K562 (cell line): ENCODE measurements around the gene PHTF2. TPM values are rescaled to one million over a fixed set of nuclear protein-coding genes. Genes with fewer than 3 reads are reported as not detected.
A peak's percentile ranks its signal among the peaks of the same experiment; 100 is the strongest.

Experiments used
- BCOR ChIP-seq: fragments of 450-650 bp; IDR thresholded peaks from 2 replicates; pipeline ENCODE4 v1.6.1; 2016
- CBFB ChIP-seq: sonication (generic); formaldehyde crosslinking; IDR thresholded peaks from 2 replicates; pipeline ENCODE4 v1.4.0; 2020; ENCODE audit warnings: mild to moderate bottlenecking, missing genetic modification reagents
- CXXC5 ChIP-seq: fragments of 250-450 bp; sonication (Bioruptor Pico); IDR thresholded peaks from 2 replicates; pipeline ENCODE4 v1.8.0; 2022; ENCODE audit warnings: inconsistent platforms, mild to moderate bottlenecking, moderate library complexity
- DPF2 ChIP-seq: fragments of 450-650 bp; IDR thresholded peaks from 2 replicates; pipeline ENCODE4 v1.6.1; 2016
- ETS2 ChIP-seq: IDR thresholded peaks from 2 replicates; pipeline ENCODE4 v1.6.1; 2016; ENCODE audit warnings: borderline replicate concordance, missing genetic modification characterization, mild to moderate bottlenecking, moderate library complexity, missing compliant biosample characterization; ENCODE audit not compliant: poor library complexity, severe bottlenecking
- HBP1 ChIP-seq: fragments of 450-650 bp; formaldehyde crosslinking; IDR thresholded peaks from 2 replicates; pipeline ENCODE4 v1.4.0; 2022; ENCODE audit warnings: missing genetic modification characterization
- KLF13 ChIP-seq: fragments of 450-650 bp; IDR thresholded peaks from 2 replicates; pipeline ENCODE4 v1.6.1; 2016; ENCODE audit warnings: missing genetic modification characterization, low read depth, mild to moderate bottlenecking, missing compliant biosample characterization, moderate library complexity, borderline replicate concordance
- MTA3 ChIP-seq: fragments of 450-650 bp; formaldehyde crosslinking; IDR thresholded peaks from 2 replicates; pipeline ENCODE4 v1.6.1; 2017; ENCODE audit warnings: mild to moderate bottlenecking, borderline replicate concordance
- POLR2AphosphoS5 ChIP-seq: IDR thresholded peaks from 2 replicates; pipeline ENCODE4 v1.6.1; 2011; ENCODE audit warnings: mild to moderate bottlenecking, low read depth, low read length, moderate library complexity; ENCODE audit not compliant: control insufficient read depth, insufficient read depth
- PRDM10 ChIP-seq: fragments of 450-650 bp; IDR thresholded peaks from 2 replicates; pipeline ENCODE4 v1.6.1; 2018; ENCODE audit not compliant: partially characterized antibody
- SMAD3 ChIP-seq: fragments of 450-650 bp; formaldehyde crosslinking; conservative IDR thresholded peaks from 2 replicates; pipeline ENCODE4 v1.4.0; 2020; ENCODE audit warnings: mild to moderate bottlenecking
- THRAP3 ChIP-seq: fragments of 450-650 bp; IDR thresholded peaks from 2 replicates; pipeline ENCODE4 v1.6.1; 2016; ENCODE audit warnings: mild to moderate bottlenecking, inconsistent platforms, borderline replicate concordance
- YY1 ChIP-seq, 3 experiments: IDR thresholded peaks; 2 replicates each; pipeline ENCODE4 v1.6.1; 2011; ENCODE audit warnings: low read length in 2 of 3, mild to moderate bottlenecking in 2 of 3, moderate library complexity in 2 of 3, borderline replicate concordance in 1 of 3, control low read depth in 1 of 3, low read depth in 1 of 3; ENCODE audit not compliant: insufficient read depth in 3 of 3, insufficient replicate concordance in 2 of 3, control insufficient read depth in 1 of 3, insufficient read length in 1 of 3; ENCODE audit errors: extremely low read depth in 1 of 3
- ZBTB7A ChIP-seq: IDR thresholded peaks from 2 replicates; pipeline ENCODE4 v1.6.1; 2011; ENCODE audit warnings: low read depth, mild to moderate bottlenecking, low read length, moderate library complexity, borderline replicate concordance; ENCODE audit not compliant: control insufficient read depth
- ZFP91 ChIP-seq: sonication (generic); formaldehyde crosslinking; IDR thresholded peaks from 2 replicates; pipeline ENCODE4 v1.8.0; 2022; ENCODE audit warnings: mild to moderate bottlenecking, missing genetic modification reagents
- ZNF41 ChIP-seq: fragments of 250-450 bp; sonication (Bioruptor Pico); conservative IDR thresholded peaks from 2 replicates; pipeline ENCODE4 v1.4.0; 2020; ENCODE audit warnings: mild to moderate bottlenecking
- ZNF75A ChIP-seq: fragments of 450-650 bp; formaldehyde crosslinking; IDR thresholded peaks from 2 replicates; pipeline ENCODE4 v1.4.0; 2020; ENCODE audit warnings: mild to moderate bottlenecking
- polyA plus RNA-seq, 8 experiments: library from polyadenylated mRNA; depleted of rRNA in 4 of 8; stranded (reverse) in 5 of 8; unstranded in 3 of 8; fragments of >200 nt; fragmentation: Nextera tagmentation in 2 of 8; fragmentation: Illumina TruSeq in 1 of 8; extraction: Ambion mirVana in 2 of 8; extraction: Trizol in 1 of 8; gene quantifications; 2 replicates each; pipeline versions ENCODE4 v1.2.1 to v1.2.3, GENCODE V29; 2011 to 2014; ENCODE audit warnings: inconsistent platforms in 1 of 8, missing spikeins in 1 of 8
- total RNA-seq, 7 experiments: library from RNA; depleted of rRNA in 6 of 7; stranded (reverse); fragments of >200 nt in 6 of 7; fragmentation: Illumina TruSeq in 2 of 7; extraction: Trizol in 2 of 7; gene quantifications; 2 replicates each; pipeline versions ENCODE4 v1.2.1 to v1.2.3, GENCODE V29; 2011 to 2021; ENCODE audit warnings: low replicate concordance in 1 of 7

PHTF2 gene
- total and polyA plus RNA-seq, 9 of the 15 experiments (the other 6 are each of a cell fraction or from before 2014, with no cell fraction given): 17.9 to 43.6 (median 25.4) TPM

GRCh38 chr7:77846317-77847092, 47.9 kb downstream of the PHTF2 start (continued):
- TF ChIP-seq PRDM10 (peak; percentile 44), ZNF75A (CRISPR knock-in tag) (no peak), MTA3 (0 out of 2 replicates have a peak, but pooled peaks have one; percentile 29), ZFP91 (CRISPR knock-in tag) (no peak), POLR2AphosphoS5 (0 out of 2 replicates have a peak, but pooled peaks have one; percentile 38), ZNF41 (no peak), YY1 (IDR thresholded peaks at IDR 0.05; ENCODE audit: borderline replicate concordance in 1 of 3, control insufficient read depth in 1 of 3, extremely low read depth in 1 of 3, insufficient read depth in 3 of 3, insufficient read length in 1 of 3, insufficient replicate concordance in 2 of 3, low read depth in 1 of 3, low read length in 2 of 3) (peak in 2 of 3 experiments; percentile 36 to 63), THRAP3 (no peak), CBFB (CRISPR knock-in tag) (no peak), ZBTB7A (0 out of 2 replicates have a peak, but pooled peaks have one; percentile 22), CXXC5 (CRISPR knock-in tag) (0 out of 2 replicates have a peak, but pooled peaks have one; percentile 12), SMAD3 (CRISPR knock-in tag) (no peak), DPF2 (peak; percentile 61), BCOR (no peak), ETS2 (no peak), HBP1 (CRISPR knock-in tag) (no peak), KLF13 (tag) (no peak)
